CD4-positive, alpha-beta T cell (primary cell): ENCODE data around the gene SLC25A24. TPM values are rescaled to one million over a fixed set of nuclear protein-coding genes. Genes with fewer than 3 reads are reported as not detected.

Experiments
- ATAC-seq: fragments of 200-7000 bp; cut with Tn5 transposase; one replicate; pipeline ENCODE4 v1.10.0; 2022; ENCODE audit warnings: mild to moderate bottlenecking; ENCODE audit not compliant: poor library complexity
- CTCF ChIA-PET: fragments of 350-600 bp; sonication (Branson Sonifier 250); formaldehyde crosslinking; loops from one replicate; lab custom pipeline; 2021; ENCODE audit warnings: antibody characterized with exemption, inconsistent platforms; lab: Charles Lee
- POLR2A ChIA-PET: fragments of 350-600 bp; sonication (Branson Sonifier 250); formaldehyde crosslinking; loops from one replicate; lab custom pipeline; 2021; ENCODE audit warnings: antibody characterized with exemption, inconsistent platforms; lab: Charles Lee
- DNase-seq, 14 experiments: peaks; one replicate each; pipeline ENCODE4 v3.0.0-alpha.2; 2013 to 2020; ENCODE audit warnings: mixed read lengths in 2 of 14
- H3K27ac ChIP-seq, 2 donors: one replicate each; pipeline versions ENCODE4 v1.5.1 to v1.7.0; 2013; ENCODE audit warnings: low read length in 2 of 2, low read depth in 1 of 2, mild to moderate bottlenecking in 1 of 2
- H3K27me3 ChIP-seq, 2 experiments: 1 replicate in 1 of 2; 2 replicates in 1 of 2; pipeline versions ENCODE4 v1.6.1 to v1.7.0; 2013; ENCODE audit warnings: low read length in 2 of 2, control low read depth in 1 of 2, mild to moderate bottlenecking in 1 of 2, moderate library complexity in 1 of 2; ENCODE audit not compliant: insufficient read depth in 2 of 2, control insufficient read depth in 1 of 2
- H3K36me3 ChIP-seq: one replicate; pipeline ENCODE4 v1.6.1; 2013; ENCODE audit warnings: low read length, control low read depth; ENCODE audit not compliant: insufficient read depth
- H3K4me1 ChIP-seq: one replicate; pipeline ENCODE4 v1.6.1; 2013; ENCODE audit warnings: low read length, control low read depth; ENCODE audit not compliant: insufficient read depth
- H3K4me3 ChIP-seq: one replicate; pipeline ENCODE4 v1.5.1; 2013; ENCODE audit warnings: mild to moderate bottlenecking, low read length, moderate library complexity
- H3K9me3 ChIP-seq, 2 experiments: 1 replicate in 1 of 2; 2 replicates in 1 of 2; pipeline versions ENCODE4 v1.6.1 to v1.7.0; 2013; ENCODE audit warnings: low read length in 2 of 2, mild to moderate bottlenecking in 2 of 2, control low read depth in 1 of 2, moderate library complexity in 1 of 2; ENCODE audit not compliant: control insufficient read depth in 1 of 2, insufficient read depth in 1 of 2
- H3K27ac Mint-ChIP-seq: one replicate; pipeline ENCODE4 v1.8.0; 2020; ENCODE audit warnings: mixed read lengths
- H3K27me3 Mint-ChIP-seq: one replicate; pipeline ENCODE4 v1.8.0; 2021; ENCODE audit warnings: mixed read lengths
- H3K36me3 Mint-ChIP-seq: one replicate; pipeline ENCODE4 v1.8.0; 2021; ENCODE audit warnings: low read depth, mixed read lengths
- H3K4me1 Mint-ChIP-seq: one replicate; pipeline ENCODE4 v1.8.0; 2021; ENCODE audit warnings: low read depth, mixed read lengths
- H3K4me3 Mint-ChIP-seq: one replicate; pipeline ENCODE4 v1.8.0; 2020; ENCODE audit warnings: mild to moderate bottlenecking, mixed read lengths
- H3K9me3 Mint-ChIP-seq: one replicate; pipeline ENCODE4 v1.8.0; 2020; ENCODE audit warnings: mixed read lengths
- intact Hi-C, 2 experiments: fragments of 100-400 bp; cut with DNase I in 1 of 2; cut with micrococcal nuclease in 1 of 2; formaldehyde crosslinking; loops; one replicate each; pipeline versions ENCODE4 v1.15.1 to v1.9.0; 2023 to 2025; cut with DNase I, micrococcal nuclease
- total RNA-seq, 174 experiments: library from RNA in 2 of 174; stranded (reverse) in 2 of 174; gene quantifications; one replicate each; pipeline ENCODE4 v1.2.3 and lab custom pipeline; 2021 to 2026
- TF ChIP-seq, protein P1 (sequence below): fragments of 200-600 bp; IDR thresholded peaks from one replicate; pipeline ENCODE4 v1.8.0; 2022; ENCODE audit warnings: antibody characterized with exemption, mild to moderate bottlenecking

Gene SLC25A24
- total RNA-seq, 2 experiments from 2014 or later: 4.9 to 5.5 TPM

GRCh38 chr1:108106775-108107174 is 93.4 kb downstream of the SLC25A24 start:
- TF ChIP-seq, protein P1, sequence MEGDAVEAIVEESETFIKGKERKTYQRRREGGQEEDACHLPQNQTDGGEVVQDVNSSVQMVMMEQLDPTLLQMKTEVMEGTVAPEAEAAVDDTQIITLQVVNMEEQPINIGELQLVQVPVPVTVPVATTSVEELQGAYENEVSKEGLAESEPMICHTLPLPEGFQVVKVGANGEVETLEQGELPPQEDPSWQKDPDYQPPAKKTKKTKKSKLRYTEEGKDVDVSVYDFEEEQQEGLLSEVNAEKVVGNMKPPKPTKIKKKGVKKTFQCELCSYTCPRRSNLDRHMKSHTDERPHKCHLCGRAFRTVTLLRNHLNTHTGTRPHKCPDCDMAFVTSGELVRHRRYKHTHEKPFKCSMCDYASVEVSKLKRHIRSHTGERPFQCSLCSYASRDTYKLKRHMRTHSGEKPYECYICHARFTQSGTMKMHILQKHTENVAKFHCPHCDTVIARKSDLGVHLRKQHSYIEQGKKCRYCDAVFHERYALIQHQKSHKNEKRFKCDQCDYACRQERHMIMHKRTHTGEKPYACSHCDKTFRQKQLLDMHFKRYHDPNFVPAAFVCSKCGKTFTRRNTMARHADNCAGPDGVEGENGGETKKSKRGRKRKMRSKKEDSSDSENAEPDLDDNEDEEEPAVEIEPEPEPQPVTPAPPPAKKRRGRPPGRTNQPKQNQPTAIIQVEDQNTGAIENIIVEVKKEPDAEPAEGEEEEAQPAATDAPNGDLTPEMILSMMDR: no peak
- intact Hi-C loops: loop anchor here in 1 of 2 experiments (10.0 kb wide), 1 partner anchor 52 kb away; no protein-coding TSS in a partner anchor
- Mint-ChIP-seq H3K9me3 (no peaks in the 10 kb centered on the region), H3K4me3 (no peak overlapping the region), H3K27ac (no peak overlapping the region), H3K36me3 (no peaks in the 10 kb centered on the region), H3K4me1 (peaks cover 6% of the 10 kb centered on the region), H3K27me3 (no peaks in the 10 kb centered on the region)
- no peak overlapping the region for H3K27ac ChIP-seq
- no peak overlapping the region for H3K4me3 ChIP-seq
- H3K36me3 ChIP-seq: no peaks in the 10 kb centered on the region
- no peaks in the 10 kb centered on the region for H3K27me3 ChIP-seq
- ChIA-PET POLR2A (interaction anchor here (1.0 kb wide), 1 partner anchor 11 kb away, joined by 3 read pairs; no protein-coding TSS in a partner anchor), CTCF (interaction anchor here (1.7 kb wide), 1 partner anchor 19 kb away, joined by 4 read pairs; no protein-coding TSS in a partner anchor)
- ATAC-seq (no peak), DNase-seq (no peak)
- H3K4me1 ChIP-seq: no peaks in the 10 kb centered on the region
- H3K9me3 ChIP-seq: no peaks in the 10 kb centered on the region

GRCh38 chr1:108100148-108100547 is 100.0 kb downstream of the SLC25A24 start:
- Histone ChIP-seq H3K36me3 (no peaks in the 10 kb centered on the region), H3K4me3 (no peak overlapping the region), H3K4me1 (no peaks in the 10 kb centered on the region), H3K9me3 (no peaks in the 10 kb centered on the region), H3K27me3 (no peaks in the 10 kb centered on the region), H3K27ac (no peak overlapping the region)
- no peak overlapping the region for H3K4me3 Mint-ChIP-seq
- no peak for ATAC-seq
- H3K4me1 Mint-ChIP-seq: peaks cover 14% of the 10 kb centered on the region
- CTCF ChIA-PET: no interaction called here
- H3K27ac Mint-ChIP-seq: no peak overlapping the region
- intact Hi-C loops: loop anchor here in 1 of 2 experiments (10.0 kb wide), 1 partner anchor 45 kb away; no protein-coding TSS in a partner anchor
- H3K36me3 Mint-ChIP-seq: no peaks in the 10 kb centered on the region
- no peaks in the 10 kb centered on the region for H3K9me3 Mint-ChIP-seq
- no peaks in the 10 kb centered on the region for H3K27me3 Mint-ChIP-seq
- TF ChIP-seq, protein P1: no peak
- POLR2A ChIA-PET: no interaction called here
- DNase-seq: no peak

- ChIA-PET CTCF (no interaction called here), POLR2A (no interaction called here)
- intact Hi-C loops: loop anchor here in 1 of 2 experiments (5.0 kb wide), 1 partner anchor 40 kb away; no protein-coding TSS in a partner anchor
- Mint-ChIP-seq H3K36me3 (no peaks in the 10 kb centered on the region), H3K4me1 (peaks cover 14% of the 10 kb centered on the region), H3K9me3 (no peaks in the 10 kb centered on the region), H3K4me3 (no peak overlapping the region), H3K27ac (no peak overlapping the region), H3K27me3 (no peaks in the 10 kb centered on the region)
- Histone ChIP-seq H3K4me1 (no peaks in the 10 kb centered on the region), H3K36me3 (no peaks in the 10 kb centered on the region), H3K9me3 (no peaks in the 10 kb centered on the region), H3K27ac (no peak overlapping the region), H3K27me3 (no peaks in the 10 kb centered on the region), H3K4me3 (no peak overlapping the region)
- ATAC-seq (no peak), DNase-seq (no peak)
- TF ChIP-seq, protein P1: no peak
These were observed 103.1 kb downstream of the SLC25A24 start for GRCh38 chr1:108097018-108097417.
